Measurements from ENCODE around the gene MAG.

Gene MAG

DNA sequence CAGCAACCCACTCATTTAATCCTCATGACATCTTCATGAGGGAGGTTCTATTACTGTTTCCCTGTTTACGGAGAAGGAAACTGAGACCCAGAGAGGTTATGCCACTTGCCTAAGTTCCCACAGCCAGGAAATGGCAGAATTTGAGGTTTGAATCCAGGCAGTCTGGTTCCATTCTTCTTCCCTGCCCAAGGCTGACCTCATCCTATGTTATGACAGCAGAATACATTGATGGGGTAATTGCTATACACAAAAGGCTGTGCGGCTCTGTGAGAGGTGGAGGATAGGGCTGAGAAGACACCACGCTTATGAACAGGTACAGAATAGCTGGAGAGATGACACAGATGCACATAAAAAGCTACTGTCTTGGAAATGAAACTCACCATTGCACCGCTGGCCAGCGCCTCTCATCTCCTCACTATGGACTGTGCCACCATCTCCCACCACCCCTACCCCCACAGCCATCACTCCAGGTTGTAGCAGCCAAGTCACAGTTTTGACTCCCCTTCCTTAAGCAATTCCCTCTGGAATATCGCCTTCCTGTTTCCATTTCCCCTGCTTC lies 11.5 kb downstream of the MAG start (continued):
- TF ChIP-seq, protein P1, sequence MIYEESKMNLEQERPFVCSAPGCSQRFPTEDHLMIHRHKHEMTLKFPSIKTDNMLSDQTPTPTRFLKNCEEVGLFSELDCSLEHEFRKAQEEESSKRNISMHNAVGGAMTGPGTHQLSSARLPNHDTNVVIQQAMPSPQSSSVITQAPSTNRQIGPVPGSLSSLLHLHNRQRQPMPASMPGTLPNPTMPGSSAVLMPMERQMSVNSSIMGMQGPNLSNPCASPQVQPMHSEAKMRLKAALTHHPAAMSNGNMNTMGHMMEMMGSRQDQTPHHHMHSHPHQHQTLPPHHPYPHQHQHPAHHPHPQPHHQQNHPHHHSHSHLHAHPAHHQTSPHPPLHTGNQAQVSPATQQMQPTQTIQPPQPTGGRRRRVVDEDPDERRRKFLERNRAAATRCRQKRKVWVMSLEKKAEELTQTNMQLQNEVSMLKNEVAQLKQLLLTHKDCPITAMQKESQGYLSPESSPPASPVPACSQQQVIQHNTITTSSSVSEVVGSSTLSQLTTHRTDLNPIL (CRISPR knock-in tag; IDR thresholded peaks at IDR 0.05; ENCODE audit: low read depth): no peak

DNA sequence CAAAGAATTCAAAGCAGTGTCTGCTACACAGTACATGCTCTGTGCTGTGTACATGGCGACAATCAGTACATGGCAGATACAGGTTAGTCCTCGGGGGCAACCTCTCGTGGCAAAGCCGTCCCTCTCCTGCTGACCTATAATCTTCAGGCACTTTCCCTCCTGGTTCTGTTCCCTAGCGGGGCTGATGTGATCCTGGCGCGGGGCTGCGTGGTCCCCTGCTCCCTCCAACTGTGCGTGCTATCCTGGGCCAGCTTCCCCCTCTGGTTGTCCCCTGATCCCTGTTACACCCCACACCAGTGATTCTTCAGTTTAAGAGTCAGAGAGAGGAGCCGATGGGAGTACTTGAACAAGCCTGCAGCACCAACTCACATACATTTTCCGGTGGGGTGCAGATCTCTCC lies 12.1 kb downstream of the MAG start:
- ATAC-seq: no peak
- TF ChIP-seq, protein P2, sequence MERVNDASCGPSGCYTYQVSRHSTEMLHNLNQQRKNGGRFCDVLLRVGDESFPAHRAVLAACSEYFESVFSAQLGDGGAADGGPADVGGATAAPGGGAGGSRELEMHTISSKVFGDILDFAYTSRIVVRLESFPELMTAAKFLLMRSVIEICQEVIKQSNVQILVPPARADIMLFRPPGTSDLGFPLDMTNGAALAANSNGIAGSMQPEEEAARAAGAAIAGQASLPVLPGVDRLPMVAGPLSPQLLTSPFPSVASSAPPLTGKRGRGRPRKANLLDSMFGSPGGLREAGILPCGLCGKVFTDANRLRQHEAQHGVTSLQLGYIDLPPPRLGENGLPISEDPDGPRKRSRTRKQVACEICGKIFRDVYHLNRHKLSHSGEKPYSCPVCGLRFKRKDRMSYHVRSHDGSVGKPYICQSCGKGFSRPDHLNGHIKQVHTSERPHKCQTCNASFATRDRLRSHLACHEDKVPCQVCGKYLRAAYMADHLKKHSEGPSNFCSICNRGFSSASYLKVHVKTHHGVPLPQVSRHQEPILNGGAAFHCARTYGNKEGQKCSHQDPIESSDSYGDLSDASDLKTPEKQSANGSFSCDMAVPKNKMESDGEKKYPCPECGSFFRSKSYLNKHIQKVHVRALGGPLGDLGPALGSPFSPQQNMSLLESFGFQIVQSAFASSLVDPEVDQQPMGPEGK (CRISPR knock-in tag; IDR thresholded peaks at IDR 0.05; ENCODE audit: borderline replicate concordance): no peak
- TF ChIP-seq PPARA (CRISPR knock-in tag; IDR thresholded peaks at IDR 0.05; ENCODE audit: borderline replicate concordance): no peak
- TF ChIP-seq SNAI2 (CRISPR knock-in tag; IDR thresholded peaks at IDR 0.05): no peak
- TF ChIP-seq, protein P3, sequence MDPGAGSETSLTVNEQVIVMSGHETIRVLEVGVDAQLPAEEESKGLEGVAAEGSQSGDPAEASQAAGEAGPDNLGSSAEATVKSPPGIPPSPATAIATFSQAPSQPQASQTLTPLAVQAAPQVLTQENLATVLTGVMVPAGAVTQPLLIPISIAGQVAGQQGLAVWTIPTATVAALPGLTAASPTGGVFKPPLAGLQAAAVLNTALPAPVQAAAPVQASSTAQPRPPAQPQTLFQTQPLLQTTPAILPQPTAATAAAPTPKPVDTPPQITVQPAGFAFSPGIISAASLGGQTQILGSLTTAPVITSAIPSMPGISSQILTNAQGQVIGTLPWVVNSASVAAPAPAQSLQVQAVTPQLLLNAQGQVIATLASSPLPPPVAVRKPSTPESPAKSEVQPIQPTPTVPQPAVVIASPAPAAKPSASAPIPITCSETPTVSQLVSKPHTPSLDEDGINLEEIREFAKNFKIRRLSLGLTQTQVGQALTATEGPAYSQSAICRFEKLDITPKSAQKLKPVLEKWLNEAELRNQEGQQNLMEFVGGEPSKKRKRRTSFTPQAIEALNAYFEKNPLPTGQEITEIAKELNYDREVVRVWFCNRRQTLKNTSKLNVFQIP (CRISPR knock-in tag; IDR thresholded peaks at IDR 0.05; ENCODE audit: borderline replicate concordance, low read depth): no peak
- no peak for TF ChIP-seq ARNTL (CRISPR knock-in tag; IDR thresholded peaks at IDR 0.05; ENCODE audit: borderline replicate concordance, low read depth)
- TF ChIP-seq TOX (CRISPR knock-in tag; IDR thresholded peaks at IDR 0.05; ENCODE audit: borderline replicate concordance): no peak

DNA sequence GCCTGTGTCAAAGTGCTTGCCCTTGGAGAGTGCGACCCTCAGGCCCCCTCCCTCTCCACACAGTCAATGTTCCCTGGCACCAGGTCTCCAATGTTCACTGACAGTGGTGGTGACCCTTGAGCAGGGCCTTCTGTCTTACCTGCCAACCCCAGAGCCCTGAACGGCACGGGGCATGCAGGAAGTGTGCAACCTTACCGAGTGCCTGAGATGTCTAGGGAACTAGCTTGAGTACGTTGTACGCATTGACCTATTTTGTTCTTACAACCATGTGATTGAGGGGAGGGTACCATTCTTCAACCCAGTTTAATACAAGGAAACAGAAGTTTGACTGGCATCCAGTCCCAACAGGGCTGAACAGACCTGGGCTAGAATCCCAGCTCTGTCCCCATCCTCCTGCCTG lies 13.2 kb downstream of the MAG start:
- TF ChIP-seq, protein P4, sequence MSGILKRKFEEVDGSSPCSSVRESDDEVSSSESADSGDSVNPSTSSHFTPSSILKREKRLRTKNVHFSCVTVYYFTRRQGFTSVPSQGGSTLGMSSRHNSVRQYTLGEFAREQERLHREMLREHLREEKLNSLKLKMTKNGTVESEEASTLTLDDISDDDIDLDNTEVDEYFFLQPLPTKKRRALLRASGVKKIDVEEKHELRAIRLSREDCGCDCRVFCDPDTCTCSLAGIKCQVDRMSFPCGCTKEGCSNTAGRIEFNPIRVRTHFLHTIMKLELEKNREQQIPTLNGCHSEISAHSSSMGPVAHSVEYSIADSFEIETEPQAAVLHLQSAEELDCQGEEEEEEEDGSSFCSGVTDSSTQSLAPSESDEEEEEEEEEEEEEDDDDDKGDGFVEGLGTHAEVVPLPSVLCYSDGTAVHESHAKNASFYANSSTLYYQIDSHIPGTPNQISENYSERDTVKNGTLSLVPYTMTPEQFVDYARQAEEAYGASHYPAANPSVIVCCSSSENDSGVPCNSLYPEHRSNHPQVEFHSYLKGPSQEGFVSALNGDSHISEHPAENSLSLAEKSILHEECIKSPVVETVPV (CRISPR knock-in tag; IDR thresholded peaks at IDR 0.05): no peak
- TF ChIP-seq ZFP30 (CRISPR knock-in tag; IDR thresholded peaks at IDR 0.05) (no peak), TOX (CRISPR knock-in tag; IDR thresholded peaks at IDR 0.05; ENCODE audit: borderline replicate concordance) (no peak), PPARA (CRISPR knock-in tag; IDR thresholded peaks at IDR 0.05; ENCODE audit: borderline replicate concordance) (no peak), ZC3H10 (CRISPR knock-in tag; IDR thresholded peaks at IDR 0.05) (no peak)
- TF ChIP-seq, protein P3 (CRISPR knock-in tag; IDR thresholded peaks at IDR 0.05; ENCODE audit: borderline replicate concordance, low read depth): no peak
- no peak for ATAC-seq

DNA sequence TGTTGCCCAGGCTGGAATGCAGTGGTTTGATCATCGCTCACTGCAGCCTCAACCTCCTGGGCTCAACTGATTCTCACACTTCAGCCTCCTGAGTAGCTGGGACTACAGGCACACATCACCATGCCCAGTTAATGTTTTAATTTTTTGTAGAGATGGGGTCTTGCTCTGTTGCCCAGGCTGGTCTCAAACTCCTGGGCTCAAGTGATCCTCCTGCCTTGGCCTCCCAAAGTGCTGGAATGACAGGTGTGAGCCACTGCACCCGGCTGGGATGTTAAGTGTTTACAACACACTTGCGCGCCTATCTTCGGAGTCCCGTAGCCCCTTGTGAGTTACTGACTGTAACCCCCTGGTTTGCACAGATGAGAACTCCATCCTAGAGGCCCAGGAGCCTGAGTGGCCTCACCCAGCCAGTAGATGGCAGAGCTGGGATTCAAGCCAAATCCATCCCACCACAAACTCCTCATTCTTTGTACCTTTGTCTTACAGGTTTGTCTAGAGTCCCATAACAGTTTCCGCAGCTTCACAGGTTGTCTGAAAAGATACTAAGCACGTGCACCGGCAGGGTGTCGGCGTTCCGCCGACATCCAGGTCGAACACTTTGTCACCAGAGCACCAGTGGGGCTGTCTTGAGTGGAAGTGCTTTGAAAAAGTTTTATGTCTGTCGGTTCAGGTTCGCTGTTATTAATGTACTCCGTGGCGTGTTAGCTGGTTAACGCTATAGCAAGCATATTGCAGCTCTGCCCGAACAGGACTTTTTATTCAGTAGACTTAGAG lies 14.7 kb downstream of the MAG start:
- peak; percentile 40; the same call in 1 of the 3 replicates for ATAC-seq
- TF ChIP-seq, protein P1 (CRISPR knock-in tag; IDR thresholded peaks at IDR 0.05; ENCODE audit: low read depth): no peak
- no peak for TF ChIP-seq OSR1 (CRISPR knock-in tag; IDR thresholded peaks at IDR 0.05)
- TF ChIP-seq ZNF565 (CRISPR knock-in tag; conservative IDR thresholded peaks at IDR 0.05; ENCODE audit: low read depth): no peak
- TF ChIP-seq GLIS3 (CRISPR knock-in tag; IDR thresholded peaks at IDR 0.05): no peak
- TF ChIP-seq TOX (CRISPR knock-in tag; IDR thresholded peaks at IDR 0.05; ENCODE audit: borderline replicate concordance): no peak
- TF ChIP-seq ZNF8 (CRISPR knock-in tag; IDR thresholded peaks at IDR 0.05): no peak
- TF ChIP-seq SNAI2 (CRISPR knock-in tag; IDR thresholded peaks at IDR 0.05): no peak

All from SK-N-SH treated with all-trans-retinoic acid at 6 μM for 48 hours (cell line).